ENCODE data around the gene PSMD1. TPM values are rescaled to one million over a fixed set of nuclear protein-coding genes. Genes with fewer than 3 reads are reported as not detected.
"Not testable (repeated sequence)": the region's sequence is repeated elsewhere in the genome, so short reads cannot be mapped to it uniquely, and the experiment has no call there.

The PSMD1 gene
- total and polyA plus RNA-seq, 12 donors: 38.9 to 226 (median 86.3) TPM

DNA sequence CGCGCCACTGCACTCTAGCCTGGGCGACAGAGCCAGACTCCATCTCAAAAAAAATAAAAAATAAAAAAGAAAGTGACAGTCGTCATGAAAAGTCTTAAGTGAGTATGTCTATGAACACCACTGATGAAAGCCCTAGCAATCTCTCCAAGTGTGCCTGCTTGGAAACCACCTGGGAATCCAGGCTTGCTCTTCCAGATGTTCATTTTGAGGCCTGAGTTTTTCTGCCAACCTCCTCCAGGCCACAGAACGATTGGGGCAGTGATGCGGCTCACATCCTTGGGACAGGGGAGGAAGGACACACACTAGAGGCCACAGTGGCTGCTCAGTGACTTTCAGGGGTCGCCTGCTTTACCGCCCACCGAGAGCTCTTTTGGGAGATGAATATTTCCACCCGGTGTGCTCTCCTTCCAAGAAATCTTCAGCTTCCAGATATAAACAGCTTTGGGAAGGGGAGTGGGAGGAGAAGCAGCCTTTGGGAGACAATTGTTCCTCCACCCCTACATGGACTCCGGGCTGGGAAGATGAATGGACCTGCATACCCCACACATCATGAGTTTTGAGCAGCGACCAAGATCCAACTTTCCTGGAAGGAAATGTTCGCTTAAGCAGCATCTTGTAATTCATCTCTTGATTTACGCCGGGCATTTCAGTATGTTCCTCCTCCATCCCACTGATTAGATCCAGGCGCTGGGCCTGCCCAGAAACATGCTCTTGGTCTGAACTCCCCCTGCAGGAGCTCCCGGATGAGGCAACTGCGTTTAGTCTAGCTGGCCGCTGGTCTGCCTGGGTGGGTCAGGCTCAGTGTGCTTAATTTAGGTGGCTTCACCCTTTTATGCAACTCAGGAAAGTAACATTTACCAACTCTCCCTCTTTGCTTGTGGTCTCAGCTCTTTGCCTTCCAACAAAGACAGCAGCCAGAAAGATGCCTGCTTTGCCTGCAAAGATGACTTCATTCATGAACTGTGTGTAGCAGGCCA lies 135.5 kb downstream of the PSMD1 start:
- Histone ChIP-seq H3K4me1 (replicated peaks in 1 of 2) (peaks cover 27 to 46% of the 10 kb centered on the region in 2 donors), H3K9me3 (replicated peaks in 1 of 3) (no peaks in the 10 kb centered on the region), H3K36me3 (replicated peaks in 1 of 2) (no peaks in the 10 kb centered on the region), H3K4me3 (no peak overlapping the region), H3K27me3 (no peaks in the 10 kb centered on the region), H3K27ac (peak overlapping the region; percentile 25 to 96 (median 90))
- intact Hi-C loops (cut with DNase I): loop anchor here (5.0 to 10.0 kb wide), 2 partner anchors 85 to 87 kb away; no protein-coding TSS in a partner anchor
- 54 to 65% (median 61%) methylated on average over 19 of the region's 19 CpGs for WGBS, 4 donors
- TF ChIP-seq CTCF (IDR thresholded peaks at IDR 0.05): peak; percentile 16 to 83 (median 70)
- TF ChIP-seq POLR2A (IDR thresholded peaks at IDR 0.05): no peak
- peak; percentile 76 to 93 (median 86) for DNase-seq

- Histone ChIP-seq H3K36me3 (replicated peaks in 1 of 2) (no peaks in the 10 kb centered on the region), H3K27ac (peak overlapping the region in 2 of 5 donors; percentile 66 to 96), H3K4me3 (no peak overlapping the region), H3K9me3 (replicated peaks in 1 of 3) (no peaks in the 10 kb centered on the region), H3K27me3 (no peaks in the 10 kb centered on the region), H3K4me1 (replicated peaks in 1 of 2) (peaks cover 22 to 41% of the 10 kb centered on the region in 2 donors)
- intact Hi-C loops (cut with DNase I): loop anchor here (5.0 to 10.0 kb wide), 2 partner anchors 86 to 88 kb away; no protein-coding TSS in a partner anchor
- peak in 2 of 7 donors; percentile 4 to 44 for DNase-seq
- TF ChIP-seq CTCF (IDR thresholded peaks at IDR 0.05) (no peak), POLR2A (IDR thresholded peaks at IDR 0.05) (no peak)
- WGBS, 4 donors: 85 to 91% (median 90%) methylated on average over 3 of the region's 3 CpGs
Observed at GRCh38 chr2:231193216-231193615, 136.5 kb downstream of the PSMD1 start.

- 76 to 86% (median 79%) methylated on average over 5 of the region's 5 CpGs for WGBS, 4 donors
- peak in 2 of 7 donors; percentile 1 to 35 for DNase-seq
- Histone ChIP-seq H3K27ac (no peak overlapping the region), H3K36me3 (replicated peaks in 1 of 2) (no peaks in the 10 kb centered on the region), H3K9me3 (replicated peaks in 1 of 3) (no peaks in the 10 kb centered on the region), H3K4me3 (no peak overlapping the region), H3K27me3 (no peaks in the 10 kb centered on the region), H3K4me1 (replicated peaks in 1 of 2) (peaks cover 6 to 34% of the 10 kb centered on the region in 2 donors)
- intact Hi-C loops (cut with DNase I): loop anchor here in 1 of 2 donors (10.0 kb wide), 1 partner anchor 92 kb away; no protein-coding TSS in a partner anchor
- TF ChIP-seq CTCF (IDR thresholded peaks at IDR 0.05): no peak
- TF ChIP-seq POLR2A (IDR thresholded peaks at IDR 0.05): no peak
Observed at GRCh38 chr2:231196592-231196991, 139.9 kb downstream of the PSMD1 start.

DNA sequence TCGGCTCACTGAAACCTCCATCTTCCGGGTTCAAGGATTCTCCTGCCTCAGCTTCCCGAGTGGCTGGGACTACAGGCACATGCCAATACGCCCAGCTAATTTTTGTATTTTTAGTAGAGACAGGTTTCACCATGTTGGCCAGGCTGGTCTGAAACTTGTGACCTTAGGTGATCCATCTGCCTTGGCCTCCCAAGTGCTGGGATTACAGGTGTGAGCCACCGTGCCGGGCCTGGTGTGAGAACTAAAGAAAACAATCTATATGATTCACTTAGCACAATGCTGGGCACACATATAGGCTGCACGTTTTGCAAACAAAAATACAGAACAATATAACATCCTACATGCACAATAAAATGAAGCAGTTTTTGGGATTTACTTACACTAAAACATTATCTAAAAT lies 140.5 kb downstream of the PSMD1 start:
- H3K27me3 ChIP-seq; H3K4me3 ChIP-seq; H3K36me3 ChIP-seq (replicated peaks in 1 of 2); H3K27ac ChIP-seq; H3K9me3 ChIP-seq (replicated peaks in 1 of 3): not testable (repeated sequence)
- intact Hi-C loops (cut with DNase I): loop anchor here in 1 of 2 donors (10.0 kb wide), 1 partner anchor 92 kb away; no protein-coding TSS in a partner anchor
- 85 to 93% (median 88%) methylated on average over 7 of the region's 7 CpGs for WGBS, 4 donors
- DNase-seq: peak in 2 of 7 donors; percentile 4 to 48
- peaks cover 6 to 28% of the 10 kb centered on the region in 2 donors for H3K4me1 ChIP-seq (replicated peaks in 1 of 2)

All from adrenal gland (tissue), 12 donors.